HCT116 (cell line): ENCODE results near the gene HNRNPL. TPM values are rescaled to one million over a fixed set of nuclear protein-coding genes. Genes with fewer than 3 reads are reported as not detected.

ENCODE experiments used
- ATAC-seq: fragments of 200-7000 bp; cut with Tn5 transposase; 2 replicates; pipeline ENCODE4 v1.9.1; 2020; ENCODE audit warnings: mild to moderate bottlenecking, moderate library complexity
- BruUV-seq: library from RNA; stranded (reverse); fragments of 400-500 nt; replicated peaks from 2 replicates; lab custom pipeline; 2021; lab: Mats Ljungman, UMichigan
- CTCF ChIA-PET: fragments of 300-600 bp; sonication (Branson Sonifier 250); formaldehyde crosslinking; loops from one replicate; lab custom pipeline; 2021; ENCODE audit warnings: antibody characterized with exemption; lab: Charles Lee
- POLR2A ChIA-PET: fragments of 300-600, 350-600 bp; sonication (Branson Sonifier 250); formaldehyde crosslinking; loops from one replicate; lab custom pipeline; 2021; ENCODE audit warnings: antibody characterized with exemption; lab: Charles Lee
- RAD21 ChIA-PET, 2 experiments: fragments of 300-600 bp; sonication (Branson Sonifier 250); formaldehyde crosslinking; loops; one replicate each; lab custom pipeline; 2023; ENCODE audit warnings: low total read pairs in 2 of 2; ENCODE audit not compliant: uncharacterized antibody in 2 of 2, unreplicated experiment in 2 of 2, low non-redundant PET in 1 of 2; lab: Charles Lee
- DNase-seq: peaks from one replicate; pipeline ENCODE4 v3.0.0-alpha.2; 2010; ENCODE audit warnings: low read depth, low spot score
- H2AFZ ChIP-seq: fragments of 200-600 bp; shearing (Covaris generic), sonication (generic); 2 replicates; pipeline ENCODE4 v1.6.1; 2017; ENCODE audit warnings: low read depth, mixed run types, mixed read lengths, antibody characterized with exemption, low read length; ENCODE audit not compliant: poor library complexity, severe bottlenecking
- H3K27ac ChIP-seq: 2 replicates; pipeline ENCODE4 v1.5.1; 2012; ENCODE audit warnings: low read depth, low read length
- H3K27me3 ChIP-seq: fragments of 200-600 bp; sonication (generic); 2 replicates; pipeline ENCODE4 v1.6.1; 2016; ENCODE audit warnings: mixed run types, low read length, mixed read lengths; ENCODE audit not compliant: insufficient read depth
- H3K36me3 ChIP-seq, 2 experiments: fragments of 200-500 bp in 1 of 2; fragments of 200-600 bp in 1 of 2; sonication (Bioruptor generic) in 1 of 2; sonication (generic) in 1 of 2; 2 replicates each; pipeline versions ENCODE4 v1.5.1 to v1.6.1; 2014 to 2016; ENCODE audit warnings: low read length in 2 of 2, inconsistent platforms in 1 of 2, mixed read lengths in 1 of 2, mixed run types in 1 of 2; ENCODE audit not compliant: insufficient read depth in 2 of 2, control insufficient read depth in 1 of 2
- H3K4me1 ChIP-seq, 2 experiments: fragments of 200-600 bp in 1 of 2; sonication (generic) in 1 of 2; 2 replicates each; pipeline versions ENCODE4 v1.5.1 to v1.6.1; 2012 to 2017; ENCODE audit warnings: low read length in 2 of 2, inconsistent platforms in 1 of 2, mild to moderate bottlenecking in 1 of 2, mixed read lengths in 1 of 2, mixed run types in 1 of 2, moderate library complexity in 1 of 2; ENCODE audit not compliant: insufficient read depth in 2 of 2, control insufficient read depth in 1 of 2
- H3K4me2 ChIP-seq: fragments of 200-600 bp; sonication (generic); 2 replicates; pipeline ENCODE4 v1.6.1; 2017; ENCODE audit warnings: mixed run types, low read length, mixed read lengths
- H3K4me3 ChIP-seq, 2 experiments: fragments of 200-600 bp in 1 of 2; sonication (generic) in 1 of 2; replicated peaks in 1 of 2; 2 replicates each; pipeline ENCODE4 v1.5.1; 2011 to 2016; ENCODE audit warnings: low read length in 2 of 2, control low read depth in 1 of 2, low read depth in 1 of 2, mild to moderate bottlenecking in 1 of 2, mixed read lengths in 1 of 2, mixed run types in 1 of 2
- H3K79me2 ChIP-seq: fragments of 200-600 bp; sonication (generic); 2 replicates; pipeline ENCODE4 v1.6.1; 2017; ENCODE audit warnings: mild to moderate bottlenecking, mixed run types, low read length, moderate library complexity, mixed read lengths; ENCODE audit not compliant: insufficient read depth
- H3K9ac ChIP-seq: fragments of 200-600 bp; sonication (generic); 2 replicates; pipeline ENCODE4 v1.6.1; 2016; ENCODE audit warnings: low read length, mixed read lengths
- H3K9me2 ChIP-seq: fragments of 200-600 bp; sonication (generic), shearing (Covaris generic); 2 replicates; pipeline ENCODE4 v1.6.1; 2017; ENCODE audit warnings: mixed run types, mild to moderate bottlenecking, moderate library complexity; ENCODE audit not compliant: insufficient read depth
- H3K9me3 ChIP-seq, 2 experiments: fragments of 200-500 bp in 1 of 2; fragments of 200-600 bp in 1 of 2; sonication (Bioruptor generic) in 1 of 2; sonication (generic) in 1 of 2; 2 replicates each; pipeline ENCODE4 v1.6.1; 2014 to 2017; ENCODE audit warnings: low read length in 2 of 2, mixed read lengths in 2 of 2, inconsistent platforms in 1 of 2, low read depth in 1 of 2, mild to moderate bottlenecking in 1 of 2, mixed run types in 1 of 2, moderate library complexity in 1 of 2; ENCODE audit not compliant: control insufficient read depth in 1 of 2, insufficient read depth in 1 of 2
- H4K20me1 ChIP-seq: fragments of 200-600 bp; sonication (generic), shearing (Covaris generic); 2 replicates; pipeline ENCODE4 v1.6.1; 2017; ENCODE audit warnings: mixed run types, mild to moderate bottlenecking, moderate library complexity; ENCODE audit not compliant: insufficient read depth
- ATF3 ChIP-seq: IDR thresholded peaks from 2 replicates; pipeline ENCODE4 v1.6.1; 2012
- CBX3 ChIP-seq: IDR thresholded peaks from 2 replicates; pipeline ENCODE4 v1.6.1; 2012; ENCODE audit warnings: low read depth
- CTCF ChIP-seq, 3 experiments: fragments of 200-600 bp in 1 of 3; sonication (generic) in 1 of 3; IDR thresholded peaks in 2 of 3; conservative IDR thresholded peaks in 1 of 3; 2 replicates each; pipeline ENCODE4 v1.5.1; 2012 to 2017; ENCODE audit warnings: low read depth in 2 of 3, low read length in 2 of 3, antibody characterized with exemption in 1 of 3, borderline replicate concordance in 1 of 3, control low read depth in 1 of 3, mild to moderate bottlenecking in 1 of 3, mixed read lengths in 1 of 3, mixed run types in 1 of 3, moderate library complexity in 1 of 3; ENCODE audit not compliant: insufficient read depth in 1 of 3
- EZH2phosphoT487 ChIP-seq: fragments of 200-600 bp; IDR thresholded peaks from 2 replicates; pipeline ENCODE4 v1.6.1; 2018; ENCODE audit warnings: antibody characterized with exemption, borderline replicate concordance
- FOSL1 ChIP-seq: IDR thresholded peaks from 2 replicates; pipeline ENCODE4 v1.6.1; 2012; ENCODE audit warnings: low read depth
- MAX ChIP-seq: IDR thresholded peaks from 2 replicates; pipeline ENCODE4 v1.6.1; 2012
- POLR2AphosphoS5 ChIP-seq: IDR thresholded peaks from 2 replicates; pipeline ENCODE4 v1.6.1; 2011; ENCODE audit warnings: mild to moderate bottlenecking, low read depth, low read length, moderate library complexity
- RAD21 ChIP-seq: IDR thresholded peaks from 2 replicates; pipeline ENCODE4 v1.6.1; 2012; ENCODE audit warnings: low read depth, mild to moderate bottlenecking
- SRF ChIP-seq: IDR thresholded peaks from 2 replicates; pipeline ENCODE4 v1.6.1; 2012; ENCODE audit warnings: low read depth
- TCF7L2 ChIP-seq: IDR thresholded peaks from 2 replicates; pipeline ENCODE4 v1.7.0; 2011; ENCODE audit warnings: borderline replicate concordance, inconsistent platforms; ENCODE audit not compliant: insufficient read depth, insufficient read length; ENCODE audit errors: extremely low read depth
- ZBTB33 ChIP-seq: IDR thresholded peaks from 2 replicates; pipeline ENCODE4 v1.6.1; 2011; ENCODE audit warnings: mild to moderate bottlenecking, low read length, moderate library complexity; ENCODE audit not compliant: insufficient replicate concordance; ENCODE audit errors: extremely low read depth
- ZFX ChIP-seq: fragments of 450-650 bp; IDR thresholded peaks from 2 replicates; pipeline ENCODE4 v1.6.1; 2017
- ZNF274 ChIP-seq: fragments of 200-500 bp; sonication (Bioruptor generic); IDR thresholded peaks from 2 replicates; pipeline ENCODE4 v1.6.1; 2014; ENCODE audit warnings: mild to moderate bottlenecking, low read depth, low read length, inconsistent platforms
- intact Hi-C: fragments of 100-400 bp; cut with micrococcal nuclease; formaldehyde crosslinking; loops from 2 replicates; pipeline ENCODE4 v1.10.0; 2022
- total RNA-seq: library from RNA; stranded (reverse); gene quantifications from one replicate; pipeline ENCODE4 v1.2.1, GENCODE V29; 2021; ENCODE audit not compliant: unreplicated experiment

HNRNPL gene
- total RNA-seq, 1 experiment from 2014 or later = 551 TPM

GRCh38 chr19:38840583-38840968 is 9.2 kb downstream of the HNRNPL start:
- POLR2A ChIA-PET = interaction anchor here (0.6 to 1.2 kb wide), 3 partner anchors 9 to 196 kb away, joined by 3 to 5 read pairs (median 3); no protein-coding TSS in a partner anchor
- Histone ChIP-seq H4K20me1 (peaks cover 26% of the 10 kb centered on the region), H2AFZ (no peak overlapping the region), H3K36me3 (peaks cover 77 to 90% of the 10 kb centered on the region in 2 experiments), H3K79me2 (peaks cover 60% of the 10 kb centered on the region), H3K4me1 (peaks cover 0 to 26% of the 10 kb centered on the region in 2 experiments; a peak in 2 of 4 replicates), H3K27ac (no peak overlapping the region), H3K27me3 (no peaks in the 10 kb centered on the region), H3K9me3 (no peaks in the 10 kb centered on the region), H3K9me2 (no peaks in the 10 kb centered on the region), H3K4me2 (no peak overlapping the region), H3K4me3 (no peak overlapping the region), H3K9ac (no peak overlapping the region)
- no peak for DNase-seq
- CTCF ChIA-PET = no interaction called here
- RAD21 ChIA-PET = interaction anchor here in 1 of 2 experiments (0.7 kb wide), 1 partner anchor 99 kb away, joined by 3 read pairs; no protein-coding TSS in a partner anchor
- BruUV-seq = no TSS peak
- ATAC-seq = no peak
- intact Hi-C loops = no loop called here
- TF ChIP-seq MAX (no peak), ZNF274 (no peak), CBX3 (no peak), RAD21 (no peak), POLR2AphosphoS5 (no peak), EZH2phosphoT487 (no peak), FOSL1 (no peak), TCF7L2 (no peak), CTCF (IDR thresholded peaks at IDR 0.05 in 2 of 3, conservative IDR thresholded peaks at IDR 0.05 in 1 of 3; ENCODE audit: borderline replicate concordance in 1 of 3, insufficient read depth in 1 of 3, low read depth in 2 of 3, low read length in 2 of 3) (no peak), ATF3 (no peak), SRF (no peak), ZFX (no peak), ZBTB33 (no peak)
